ENCODE results near the gene ZNF878.
A peak's percentile ranks its signal among the peaks of the same experiment; 100 is the strongest.
"Not testable (repeated sequence)": the region's sequence is repeated elsewhere in the genome, so short reads cannot be mapped to it uniquely, and the experiment has no call there.

The ZNF878 gene

GRCh38 chr19:12092065-12092867 is 39.5 kb upstream of the ZNF878 start:
- Mint-ChIP-seq H3K27ac (peak overlapping the region; percentile 82 to 94 (median 91)), H3K27me3 (ENCODE audit: low read depth) (no peaks in the 10 kb centered on the region), H3K4me1 (peaks cover 11% of the 10 kb centered on the region), H3K9me3 (peaks cover 27% of the 10 kb centered on the region), H3K4me3 (peak overlapping the region; percentile 87 to 94 (median 92)), H3K36me3 (ENCODE audit: low read depth) (peaks cover 70% of the 10 kb centered on the region)
- no peak for TF ChIP-seq CTCF (IDR thresholded peaks at IDR 0.05; ENCODE audit: unreplicated experiment in 3 of 3)

- Mint-ChIP-seq H3K4me3 (peak overlapping the region; percentile 87 to 94 (median 92)), H3K27ac (peak overlapping the region; percentile 46 to 72 (median 51))
Observed at GRCh38 chr19:12090807-12091206, 38.0 kb upstream of the ZNF878 start.

GRCh38 chr19:12085074-12085818 is 32.5 kb upstream of the ZNF878 start:
- TF ChIP-seq CTCF (IDR thresholded peaks at IDR 0.05; ENCODE audit: unreplicated experiment in 3 of 3) = no peak
- no peaks in the 10 kb centered on the region for H3K4me1 Mint-ChIP-seq

More at GRCh38 chr19:12090807-12091206, 38.0 kb upstream of the ZNF878 start:
- Mint-ChIP-seq H3K9me3 (peaks cover 23% of the 10 kb centered on the region), H3K27me3 (ENCODE audit: low read depth) (no peaks in the 10 kb centered on the region), H3K4me1 (peaks cover 11% of the 10 kb centered on the region), H3K36me3 (ENCODE audit: low read depth) (peaks cover 63% of the 10 kb centered on the region)
- TF ChIP-seq CTCF (IDR thresholded peaks at IDR 0.05; ENCODE audit: unreplicated experiment in 3 of 3) = peak; percentile 42 to 58 (median 56)

GRCh38 chr19:12083336-12083735 is 30.6 kb upstream of the ZNF878 start:
- H3K4me1 Mint-ChIP-seq = not testable (repeated sequence)

More at GRCh38 chr19:12085074-12085818, 32.5 kb upstream of the ZNF878 start:
- Mint-ChIP-seq H3K4me3 (no peak overlapping the region), H3K36me3 (ENCODE audit: low read depth) (peaks cover 71% of the 10 kb centered on the region), H3K27ac (no peak overlapping the region), H3K9me3 (peaks cover 37% of the 10 kb centered on the region), H3K27me3 (ENCODE audit: low read depth) (no peaks in the 10 kb centered on the region)

GRCh38 chr19:12077375-12077774 is 24.6 kb upstream of the ZNF878 start:
- TF ChIP-seq CTCF (IDR thresholded peaks at IDR 0.05; ENCODE audit: unreplicated experiment in 3 of 3) = no peak
- Mint-ChIP-seq H3K4me1 (no peaks in the 10 kb centered on the region), H3K36me3 (ENCODE audit: low read depth) (peaks cover 93% of the 10 kb centered on the region), H3K27me3 (ENCODE audit: low read depth) (peaks cover 4% of the 10 kb centered on the region), H3K9me3 (peaks cover 73% of the 10 kb centered on the region), H3K4me3 (no peak overlapping the region), H3K27ac (no peak overlapping the region)

More at GRCh38 chr19:12083336-12083735, 30.6 kb upstream of the ZNF878 start:
- not testable (repeated sequence) for H3K27ac Mint-ChIP-seq; H3K27me3 Mint-ChIP-seq (ENCODE audit: low read depth); H3K4me3 Mint-ChIP-seq
- Mint-ChIP-seq H3K9me3 (peaks cover 47% of the 10 kb centered on the region), H3K36me3 (ENCODE audit: low read depth) (peaks cover 84% of the 10 kb centered on the region)

GRCh38 chr19:12076331-12076730 is 23.6 kb upstream of the ZNF878 start:
- not testable (repeated sequence) for H3K27me3 Mint-ChIP-seq (ENCODE audit: low read depth); H3K27ac Mint-ChIP-seq; H3K4me3 Mint-ChIP-seq; H3K4me1 Mint-ChIP-seq
- peaks cover 71% of the 10 kb centered on the region for H3K9me3 Mint-ChIP-seq
- peaks cover 98% of the 10 kb centered on the region for H3K36me3 Mint-ChIP-seq (ENCODE audit: low read depth)

Measured in nephron (organoid).